H9 (cell line): Measurements from ENCODE around the gene RPRD1B. TPM values are rescaled to one million over a fixed set of nuclear protein-coding genes. Genes with fewer than 3 reads are reported as not detected.
A peak's percentile ranks its signal among the peaks of the same experiment; 100 is the strongest.

Source experiments
- DNase-seq: peaks from one replicate; pipeline ENCODE4 v3.0.0-alpha.2; 2017
- H2AFZ ChIP-seq: one replicate; pipeline ENCODE4 v1.6.1; 2013; ENCODE audit warnings: mild to moderate bottlenecking, low read length, control low read depth, moderate library complexity
- H2AK5ac ChIP-seq: 2 replicates; pipeline ENCODE4 v1.6.1; 2013; ENCODE audit warnings: low read length, control low read depth, mixed read lengths; ENCODE audit not compliant: insufficient read length
- H2BK120ac ChIP-seq: one replicate; pipeline ENCODE4 v1.6.1; 2013; ENCODE audit warnings: low read depth, mild to moderate bottlenecking, low read length, control low read depth, inconsistent platforms; ENCODE audit not compliant: poor library complexity, severe bottlenecking
- H2BK12ac ChIP-seq: 2 replicates; pipeline ENCODE4 v1.6.1; 2013; ENCODE audit warnings: low read length, control low read depth, mixed read lengths, low read depth; ENCODE audit not compliant: insufficient read length
- H2BK15ac ChIP-seq: 2 replicates; pipeline ENCODE4 v1.6.1; 2013; ENCODE audit warnings: low read depth, low read length, control low read depth
- H2BK20ac ChIP-seq: one replicate; pipeline ENCODE4 v1.6.1; 2013; ENCODE audit warnings: low read depth, mild to moderate bottlenecking, low read length, control low read depth, inconsistent platforms; ENCODE audit not compliant: poor library complexity, severe bottlenecking
- H2BK5ac ChIP-seq: 2 replicates; pipeline ENCODE4 v1.6.1; 2013; ENCODE audit warnings: low read length, control low read depth, mixed read lengths; ENCODE audit not compliant: insufficient read length
- H3K14ac ChIP-seq: 2 replicates; pipeline ENCODE4 v1.6.1; 2013; ENCODE audit warnings: low read length, control low read depth; ENCODE audit not compliant: insufficient read depth
- H3K18ac ChIP-seq: 2 replicates; pipeline ENCODE4 v1.6.1; 2013; ENCODE audit warnings: low read depth, mild to moderate bottlenecking, mixed read lengths, low read length, control low read depth; ENCODE audit not compliant: insufficient read length
- H3K23ac ChIP-seq: 2 replicates; pipeline ENCODE4 v1.6.1; 2013; ENCODE audit warnings: low read length, control low read depth, mixed read lengths, low read depth; ENCODE audit not compliant: insufficient read length
- H3K23me2 ChIP-seq: 2 replicates; pipeline ENCODE4 v1.6.1; 2013; ENCODE audit warnings: low read depth, mild to moderate bottlenecking, mixed read lengths, low read length, control low read depth; ENCODE audit not compliant: insufficient read length, poor library complexity, severe bottlenecking
- H3K27ac ChIP-seq: 2 replicates; pipeline ENCODE4 v1.5.1; 2013; ENCODE audit warnings: low read length, control low read depth, mixed read lengths, low read depth; ENCODE audit not compliant: insufficient read length
- H3K27me3 ChIP-seq: 2 replicates; pipeline ENCODE4 v1.6.1; 2013; ENCODE audit warnings: low read length, control low read depth, inconsistent platforms; ENCODE audit not compliant: insufficient read depth
- H3K4ac ChIP-seq: 2 replicates; pipeline ENCODE4 v1.6.1; 2013; ENCODE audit warnings: low read depth, mild to moderate bottlenecking, control low read depth, inconsistent platforms, low read length, moderate library complexity
- H3K4me1 ChIP-seq: 2 replicates; pipeline ENCODE4 v1.6.1; 2013; ENCODE audit warnings: low read length, control low read depth, inconsistent platforms; ENCODE audit not compliant: insufficient read depth
- H3K4me2 ChIP-seq: 2 replicates; pipeline ENCODE4 v1.6.1; 2013; ENCODE audit warnings: low read length, control low read depth, mixed read lengths; ENCODE audit not compliant: insufficient read length, insufficient read depth
- H3K56ac ChIP-seq: 2 replicates; pipeline ENCODE4 v1.6.1; 2013; ENCODE audit warnings: low read depth, mild to moderate bottlenecking, mixed read lengths, low read length, control low read depth; ENCODE audit not compliant: insufficient read length
- H3K79me1 ChIP-seq: 2 replicates; pipeline ENCODE4 v1.6.1; 2013; ENCODE audit warnings: low read depth, mild to moderate bottlenecking, moderate library complexity, low read length, control low read depth, inconsistent platforms; ENCODE audit not compliant: insufficient read depth, poor library complexity, severe bottlenecking
- H3K79me2 ChIP-seq: 2 replicates; pipeline ENCODE4 v1.6.1; 2013; ENCODE audit warnings: low read length, control low read depth, inconsistent platforms; ENCODE audit not compliant: insufficient read depth
- H3K9ac ChIP-seq: 2 replicates; pipeline ENCODE4 v1.6.1; 2013; ENCODE audit warnings: low read length, control low read depth, mixed read lengths; ENCODE audit not compliant: insufficient read length; ENCODE audit errors: extremely low read depth
- H3K9me3 ChIP-seq: one replicate; pipeline ENCODE4 v1.6.1; 2013; ENCODE audit warnings: low read depth, low read length, inconsistent platforms; ENCODE audit not compliant: control insufficient read depth
- H3T11ph ChIP-seq: one replicate; pipeline ENCODE4 v1.6.1; 2013; ENCODE audit warnings: mild to moderate bottlenecking, low read length, control low read depth, inconsistent platforms
- H4K20me1 ChIP-seq: one replicate; pipeline ENCODE4 v1.6.1; 2013; ENCODE audit not compliant: control insufficient read depth, insufficient read length, insufficient read depth
- H4K5ac ChIP-seq: 2 replicates; pipeline ENCODE4 v1.6.1; 2013; ENCODE audit warnings: low read depth, mild to moderate bottlenecking, mixed read lengths, low read length, control low read depth; ENCODE audit not compliant: insufficient read length
- H4K8ac ChIP-seq: replicated peaks from 2 replicates; pipeline ENCODE4 v1.6.1; 2013; ENCODE audit warnings: low read length, control low read depth, mixed read lengths, low read depth; ENCODE audit not compliant: insufficient read length
- H4K91ac ChIP-seq: 2 replicates; pipeline ENCODE4 v1.6.1; 2013; ENCODE audit warnings: low read depth, mild to moderate bottlenecking, moderate library complexity, mixed read lengths, low read length, control low read depth; ENCODE audit not compliant: insufficient read length
- H3K27ac Mint-ChIP-seq, 3 experiments: 2 replicates in 2 of 3; 3 replicates in 1 of 3; pipeline ENCODE4 v1.8.0; 2020 to 2021; ENCODE audit warnings: mixed read lengths in 3 of 3, mild to moderate bottlenecking in 1 of 3, moderate library complexity in 1 of 3
- H3K27me3 Mint-ChIP-seq: 2 replicates; pipeline ENCODE4 v1.8.0; 2021; ENCODE audit warnings: low read depth, mild to moderate bottlenecking, moderate library complexity, mixed read lengths
- H3K36me3 Mint-ChIP-seq, 3 experiments: 2 replicates in 2 of 3; 3 replicates in 1 of 3; pipeline ENCODE4 v1.8.0; 2020 to 2021; ENCODE audit warnings: low read depth in 3 of 3, mixed read lengths in 3 of 3; ENCODE audit not compliant: insufficient read depth in 1 of 3
- H3K4me1 Mint-ChIP-seq, 2 experiments: 2 replicates each; pipeline ENCODE4 v1.8.0; 2020; ENCODE audit warnings: mixed read lengths in 2 of 2
- H3K4me3 Mint-ChIP-seq, 2 experiments: 2 replicates in 1 of 2; 3 replicates in 1 of 2; pipeline ENCODE4 v1.8.0; 2020 to 2021; ENCODE audit warnings: mild to moderate bottlenecking in 2 of 2, mixed read lengths in 2 of 2, moderate library complexity in 1 of 2
- H3K9me3 Mint-ChIP-seq, 2 experiments: 2 replicates in 1 of 2; 3 replicates in 1 of 2; pipeline ENCODE4 v1.8.0; 2020; ENCODE audit warnings: mild to moderate bottlenecking in 2 of 2, mixed read lengths in 2 of 2, moderate library complexity in 1 of 2
- CTCF ChIP-seq: fragments of 200-600 bp; sonication (generic); conservative IDR thresholded peaks from 3 replicates; pipeline ENCODE4 v1.8.0; 2021; ENCODE audit warnings: antibody characterized with exemption, mild to moderate bottlenecking
- WGBS: extraction: QIAGEN DNeasy Blood & Tissue Kit; methylation state at CpG from one replicate; pipeline ENCODE4 v1.1.7; 2013; ENCODE audit warnings: missing lambda C conversion rate, low lambda C conversion rate, mixed read lengths; ENCODE audit not compliant: insufficient read length; ENCODE audit errors: extremely low coverage; 5-methylcytosine and 5-hydroxymethylcytosine counted together
- total RNA-seq: library from RNA; stranded (reverse); gene quantifications from 2 replicates; pipeline ENCODE4 v1.2.1, GENCODE V29; 2021

RPRD1B gene
- total RNA-seq, 1 experiment from 2014 or later = 34.3 TPM

- no peaks in the 10 kb centered on the region for H3K79me2 ChIP-seq
These were observed 39.0 kb upstream of the RPRD1B start for GRCh38 chr20:37994512-37994911.

More at GRCh38 chr20:37994512-37994911, 39.0 kb upstream of the RPRD1B start:
- Histone ChIP-seq H4K5ac (no peak overlapping the region), H3K56ac (no peak overlapping the region), H3K27ac (no peak overlapping the region), H2BK5ac (no peak overlapping the region), H2BK20ac (no peak overlapping the region), H2AFZ (no peak overlapping the region), H3K4ac (no peak overlapping the region), H3K9ac (no peak overlapping the region), H4K91ac (no peak overlapping the region), H4K8ac (no peak overlapping the region), H4K20me1 (no peaks in the 10 kb centered on the region), H3K27me3 (no peaks in the 10 kb centered on the region), H3K14ac (no peak overlapping the region), H2BK120ac (no peak overlapping the region), H2BK12ac (no peak overlapping the region), H3K4me1 (no peaks in the 10 kb centered on the region), H3K4me2 (no peak overlapping the region), H3K23ac (no peak overlapping the region), H3K23me2 (no peaks in the 10 kb centered on the region), H2BK15ac (no peak overlapping the region), H3T11ph (no peak overlapping the region), H3K9me3 (no peaks in the 10 kb centered on the region), H3K79me1 (no peaks in the 10 kb centered on the region), H3K18ac (no peak overlapping the region), H2AK5ac (no peak overlapping the region)
- Mint-ChIP-seq H3K4me1 (peaks cover 4 to 14% of the 10 kb centered on the region in 2 experiments), H3K9me3 (no peaks in the 10 kb centered on the region), H3K36me3 (peaks cover 24 to 67% (median 65%) of the 10 kb centered on the region in 3 experiments; a peak in 6 of 7 replicates), H3K27me3 (no peaks in the 10 kb centered on the region), H3K4me3 (no peak overlapping the region), H3K27ac (peak overlapping the region in 2 of 3 experiments; percentile 11 to 63; a peak in 2 of 7 replicates)
- no peak for DNase-seq
- no CpG with 5 or more reads among the region's 4 CpGs for WGBS
- TF ChIP-seq CTCF = no peak
